Tibial nerve (tissue), 4 donors: ENCODE measurements around the gene MLN. TPM values are rescaled to one million over a fixed set of nuclear protein-coding genes. Genes with fewer than 3 reads are reported as not detected.

Experiments
- DNase-seq, 2 donors: peaks; one replicate each; pipeline ENCODE4 v3.0.0-alpha.2; 2019; ENCODE audit warnings: low spot score in 2 of 2
- H3K27ac ChIP-seq, 4 donors: fragments of 200-600 bp; sonication (generic) in 3 of 4; one replicate each; pipeline ENCODE4 v1.5.1; 2017 to 2019; ENCODE audit warnings: mild to moderate bottlenecking in 1 of 4
- H3K27me3 ChIP-seq, 2 donors: fragments of 200-600 bp; sonication (generic) in 1 of 2; one replicate each; pipeline versions ENCODE4 v1.5.1 to v1.6.0; 2017 to 2019
- H3K36me3 ChIP-seq, 3 donors: fragments of 200-600 bp; sonication (generic); one replicate each; pipeline ENCODE4 v1.5.1; 2018 to 2019
- H3K4me1 ChIP-seq, 4 donors: fragments of 200-600 bp; sonication (generic) in 3 of 4; one replicate each; pipeline ENCODE4 v1.5.1; 2017 to 2019
- H3K4me3 ChIP-seq, 4 donors: fragments of 200-600 bp; sonication (generic) in 3 of 4; one replicate each; pipeline ENCODE4 v1.5.1; 2017 to 2019; ENCODE audit warnings: mild to moderate bottlenecking in 1 of 4, moderate library complexity in 1 of 4
- H3K9me3 ChIP-seq, 4 donors: fragments of 200-600 bp; sonication (generic) in 3 of 4; one replicate each; pipeline ENCODE4 v1.5.1; 2017 to 2019
- CTCF ChIP-seq, 5 experiments: fragments of 200-600 bp in 3 of 5; fragments of 450-650 bp in 2 of 5; sonication (generic) in 3 of 5; IDR thresholded peaks; one replicate each; pipeline ENCODE4 v1.5.1; 2016 to 2019; ENCODE audit warnings: antibody characterized with exemption in 5 of 5, mild to moderate bottlenecking in 3 of 5, moderate library complexity in 2 of 5
- EP300 ChIP-seq, 2 donors: sonication (generic); formaldehyde crosslinking; IDR thresholded peaks; one replicate each; pipeline ENCODE4 v1.6.1; 2017; ENCODE audit warnings: antibody characterized with exemption in 2 of 2, mild to moderate bottlenecking in 1 of 2
- POLR2A ChIP-seq, 2 donors: fragments of 450-650 bp; IDR thresholded peaks; one replicate each; pipeline ENCODE4 v1.6.1; 2017; ENCODE audit warnings: antibody characterized with exemption in 2 of 2, mild to moderate bottlenecking in 2 of 2, moderate library complexity in 2 of 2
- WGBS, 2 donors: methylation state at CpG; one replicate each; pipeline ENCODE4 v1.1.5; 2018; 5-methylcytosine and 5-hydroxymethylcytosine counted together
- total RNA-seq, 4 donors: library from RNA; depleted of rRNA; stranded (reverse); fragments of >200 nt; gene quantifications; one replicate each; pipeline ENCODE4 v1.1.0, GENCODE V29; 2016

The MLN gene
- total RNA-seq, 4 donors from 2014 or later = not detected

GRCh38 chr6:33794910-33795623, 8.7 kb downstream of the MLN start:
- no peaks in the 10 kb centered on the region for H3K36me3 ChIP-seq
- no peaks in the 10 kb centered on the region for H3K9me3 ChIP-seq
- H3K27ac ChIP-seq = no peak overlapping the region
- WGBS, 2 donors = 44 to 45% methylated on average over 11 to 13 of the region's 14 CpGs
- H3K27me3 ChIP-seq = peaks cover 0 to 70% of the 10 kb centered on the region in 2 donors
- no peak for DNase-seq
- no peak overlapping the region for H3K4me3 ChIP-seq
- TF ChIP-seq POLR2A (IDR thresholded peaks at IDR 0.05) (no peak), CTCF (IDR thresholded peaks at IDR 0.05) (no peak), EP300 (IDR thresholded peaks at IDR 0.05) (no peak)
- no peaks in the 10 kb centered on the region for H3K4me1 ChIP-seq

- no peak for TF ChIP-seq CTCF (IDR thresholded peaks at IDR 0.05)
- H3K4me3 ChIP-seq = no peak overlapping the region
These were observed 10.8 kb downstream of the MLN start for GRCh38 chr6:33792981-33793380.

GRCh38 chr6:33791620-33792019, 12.2 kb downstream of the MLN start:
- TF ChIP-seq CTCF (IDR thresholded peaks at IDR 0.05) (no peak), POLR2A (IDR thresholded peaks at IDR 0.05) (no peak)
- Histone ChIP-seq H3K27me3 (peaks cover 0 to 36% of the 10 kb centered on the region in 2 donors), H3K27ac (no peak overlapping the region), H3K4me3 (no peak overlapping the region), H3K4me1 (peaks cover 0 to 16% (median 12%) of the 10 kb centered on the region in 4 donors), H3K36me3 (no peaks in the 10 kb centered on the region), H3K9me3 (no peaks in the 10 kb centered on the region)
- 63% methylated on average over 7 of the region's 7 CpGs for WGBS, 2 donors
- no peak for DNase-seq

More at GRCh38 chr6:33792981-33793380, 10.8 kb downstream of the MLN start:
- Histone ChIP-seq H3K27ac (no peak overlapping the region), H3K4me1 (peaks cover 0 to 2% (median 0%) of the 10 kb centered on the region in 4 donors), H3K9me3 (no peaks in the 10 kb centered on the region), H3K27me3 (peaks cover 0 to 49% of the 10 kb centered on the region in 2 donors), H3K36me3 (no peaks in the 10 kb centered on the region)
- DNase-seq = no peak
- 41 to 42% methylated on average over 10 of the region's 10 CpGs for WGBS, 2 donors

- H3K36me3 ChIP-seq = peaks cover 0 to under 1% (median 0%) of the 10 kb centered on the region in 3 donors
- TF ChIP-seq CTCF (IDR thresholded peaks at IDR 0.05) (no peak), POLR2A (IDR thresholded peaks at IDR 0.05) (no peak), EP300 (IDR thresholded peaks at IDR 0.05) (no peak)
- H3K4me1 ChIP-seq = peaks cover 0 to 23% (median 17%) of the 10 kb centered on the region in 4 donors
- 84 to 89% methylated on average over 5 of the region's 5 CpGs for WGBS, 2 donors
- peaks cover 0 to 29% of the 10 kb centered on the region in 2 donors for H3K27me3 ChIP-seq
- H3K9me3 ChIP-seq = no peaks in the 10 kb centered on the region
- DNase-seq = no peak
- H3K27ac ChIP-seq = no peak overlapping the region
- no peak overlapping the region for H3K4me3 ChIP-seq
These were observed 12.9 kb downstream of the MLN start for GRCh38 chr6:33790910-33791309.

- no peaks in the 10 kb centered on the region for H3K9me3 ChIP-seq
- no peak for DNase-seq
- peaks cover 0 to 6% (median 0%) of the 10 kb centered on the region in 3 donors for H3K36me3 ChIP-seq
- no peak overlapping the region for H3K4me3 ChIP-seq
- peaks cover 0 to 23% of the 10 kb centered on the region in 2 donors for H3K27me3 ChIP-seq
- no peak overlapping the region for H3K27ac ChIP-seq
- 68 to 81% methylated on average over 2 of the region's 2 CpGs for WGBS, 2 donors
- H3K4me1 ChIP-seq = peaks cover 0 to 28% (median 22%) of the 10 kb centered on the region in 4 donors
- TF ChIP-seq POLR2A (IDR thresholded peaks at IDR 0.05) (no peak), EP300 (IDR thresholded peaks at IDR 0.05) (no peak), CTCF (IDR thresholded peaks at IDR 0.05) (no peak)
These were observed 13.4 kb downstream of the MLN start for GRCh38 chr6:33790379-33790778.
